GM12891 (cell line): ENCODE measurements around the gene PHF23.

ENCODE experiments used
- PAX5 ChIP-seq: IDR thresholded peaks from 2 replicates; pipeline ENCODE4 v1.6.1; 2011; ENCODE audit warnings: low read length, moderate library complexity, mild to moderate bottlenecking; ENCODE audit not compliant: insufficient read depth, severe bottlenecking
- POLR2AphosphoS5 ChIP-seq: IDR thresholded peaks from 2 replicates; pipeline ENCODE4 v1.6.1; 2011; ENCODE audit warnings: low read depth, low read length, control low read depth
- SPI1 ChIP-seq: IDR thresholded peaks from 2 replicates; pipeline ENCODE4 v1.6.1; 2011; ENCODE audit warnings: low read depth, low read length, control low read depth
- TAF1 ChIP-seq: IDR thresholded peaks from 2 replicates; pipeline ENCODE4 v1.6.1; 2011; ENCODE audit warnings: low read depth, low read length, control low read depth

DNA sequence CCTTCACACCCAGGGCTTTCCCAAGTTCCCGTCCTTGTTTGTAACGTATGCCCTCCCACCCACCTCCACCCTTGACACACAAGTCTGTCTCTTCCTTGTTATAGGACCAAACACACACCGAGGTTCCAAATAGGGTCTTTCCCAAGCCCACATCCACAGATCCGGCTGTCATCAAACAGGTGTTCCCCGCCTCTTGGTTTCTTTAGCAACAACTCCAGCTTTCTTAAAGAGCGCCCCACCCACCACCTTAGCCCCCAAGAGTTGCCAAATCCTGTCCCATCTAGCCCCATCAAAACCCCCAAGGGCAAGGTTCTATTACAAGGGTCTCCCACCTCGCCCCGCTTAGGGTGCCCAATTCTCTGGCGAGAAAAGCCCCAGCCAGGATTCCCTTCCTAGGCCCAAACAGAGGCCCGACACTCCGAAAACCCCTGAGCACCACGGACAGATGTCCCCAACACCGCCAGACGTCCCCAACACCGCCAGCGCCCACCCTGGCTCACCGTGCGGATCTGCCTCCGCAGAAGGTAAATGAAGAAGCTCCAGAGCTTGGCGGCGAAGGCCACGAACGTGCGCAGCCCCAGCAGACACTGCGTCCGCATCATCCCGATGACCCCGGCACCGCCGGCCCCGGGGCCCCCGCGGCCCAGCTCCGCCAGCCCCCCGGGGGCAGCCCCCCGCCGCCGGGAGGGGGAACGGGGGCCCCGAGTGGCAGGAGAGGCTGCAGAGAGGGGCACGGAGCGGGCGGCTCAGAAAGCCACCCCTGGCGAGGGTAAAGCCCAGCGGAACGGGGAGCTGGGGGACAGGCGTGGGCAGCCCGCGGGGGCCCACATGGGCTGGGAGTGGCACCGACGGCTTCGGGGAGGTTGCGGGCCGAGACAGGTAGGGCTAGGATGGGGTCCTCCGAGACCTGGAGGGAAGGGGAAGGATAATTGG, 11.7 kb upstream of the PHF23 start:
- TF ChIP-seq POLR2AphosphoS5 = no peak
- TF ChIP-seq SPI1 = no peak
- TF ChIP-seq PAX5 = no peak
- no peak for TF ChIP-seq TAF1
